ENCODE data around the gene ADAMTS6.
A peak's percentile ranks its signal among the peaks of the same experiment; 100 is the strongest.

Gene ADAMTS6

DNA sequence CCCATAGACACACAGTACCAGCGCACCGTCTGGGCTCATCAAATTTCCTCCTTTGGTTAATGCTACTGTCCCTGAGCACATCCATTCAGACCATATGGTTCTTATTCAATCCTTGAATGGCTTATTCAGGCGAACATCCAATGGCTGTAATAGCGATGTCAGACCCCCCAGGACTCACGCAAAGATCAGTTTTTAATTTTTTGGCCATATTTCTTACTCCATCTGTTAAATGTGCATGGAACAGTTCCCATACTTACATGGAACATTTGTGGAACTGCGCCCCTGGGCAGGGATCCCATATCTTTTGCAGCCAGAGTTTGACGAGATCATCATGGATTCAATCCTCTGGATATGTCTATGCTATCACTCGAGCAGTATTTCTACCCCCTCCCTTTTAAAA, 213.2 kb downstream of the ADAMTS6 start:
- Histone ChIP-seq H3K27me3 (replicated peaks) (no peaks in the 10 kb centered on the region), H3K36me3 (replicated peaks) (peaks cover 4% of the 10 kb centered on the region), H3K4me3 (ENCODE audit: low read depth, low read length) (no peak overlapping the region), H3K27ac (no peak overlapping the region)
- in situ Hi-C loops (cut with HindIII; ENCODE audit: low pct_ligation_motif_present, low sequenced_read_pairs): no loop called here
- TF ChIP-seq, protein P1, sequence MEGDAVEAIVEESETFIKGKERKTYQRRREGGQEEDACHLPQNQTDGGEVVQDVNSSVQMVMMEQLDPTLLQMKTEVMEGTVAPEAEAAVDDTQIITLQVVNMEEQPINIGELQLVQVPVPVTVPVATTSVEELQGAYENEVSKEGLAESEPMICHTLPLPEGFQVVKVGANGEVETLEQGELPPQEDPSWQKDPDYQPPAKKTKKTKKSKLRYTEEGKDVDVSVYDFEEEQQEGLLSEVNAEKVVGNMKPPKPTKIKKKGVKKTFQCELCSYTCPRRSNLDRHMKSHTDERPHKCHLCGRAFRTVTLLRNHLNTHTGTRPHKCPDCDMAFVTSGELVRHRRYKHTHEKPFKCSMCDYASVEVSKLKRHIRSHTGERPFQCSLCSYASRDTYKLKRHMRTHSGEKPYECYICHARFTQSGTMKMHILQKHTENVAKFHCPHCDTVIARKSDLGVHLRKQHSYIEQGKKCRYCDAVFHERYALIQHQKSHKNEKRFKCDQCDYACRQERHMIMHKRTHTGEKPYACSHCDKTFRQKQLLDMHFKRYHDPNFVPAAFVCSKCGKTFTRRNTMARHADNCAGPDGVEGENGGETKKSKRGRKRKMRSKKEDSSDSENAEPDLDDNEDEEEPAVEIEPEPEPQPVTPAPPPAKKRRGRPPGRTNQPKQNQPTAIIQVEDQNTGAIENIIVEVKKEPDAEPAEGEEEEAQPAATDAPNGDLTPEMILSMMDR (IDR thresholded peaks at IDR 0.05; ENCODE audit: low read depth, low read length, missing control alignments): no peak
- no peak for DNase-seq

DNA sequence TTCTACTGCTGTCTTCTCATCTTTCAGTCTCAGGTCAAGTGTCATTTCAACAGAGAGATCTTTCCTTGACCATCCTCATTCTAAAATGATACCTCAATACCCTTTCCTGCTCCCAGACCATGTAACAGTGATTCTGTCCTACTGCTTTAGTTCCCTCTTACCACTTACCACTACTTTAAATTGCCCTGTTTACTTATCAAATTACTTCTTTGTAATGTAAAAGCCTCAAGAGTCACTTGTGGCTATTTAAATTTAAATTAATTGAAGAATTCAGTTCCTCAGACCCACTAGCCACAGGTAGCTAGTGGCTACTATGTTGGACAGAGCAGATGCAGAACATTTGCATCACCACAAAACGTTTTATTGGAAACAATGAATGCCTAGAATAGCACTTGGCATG, 217.3 kb downstream of the ADAMTS6 start:
- DNase-seq: no peak
- Histone ChIP-seq H3K36me3 (replicated peaks) (peaks cover 2% of the 10 kb centered on the region), H3K4me3 (ENCODE audit: low read depth, low read length) (no peak overlapping the region), H3K27me3 (replicated peaks) (no peaks in the 10 kb centered on the region), H3K27ac (no peak overlapping the region)
- TF ChIP-seq, protein P1 (IDR thresholded peaks at IDR 0.05; ENCODE audit: low read depth, low read length, missing control alignments): no peak
- in situ Hi-C loops (cut with HindIII; ENCODE audit: low pct_ligation_motif_present, low sequenced_read_pairs): no loop called here

DNA sequence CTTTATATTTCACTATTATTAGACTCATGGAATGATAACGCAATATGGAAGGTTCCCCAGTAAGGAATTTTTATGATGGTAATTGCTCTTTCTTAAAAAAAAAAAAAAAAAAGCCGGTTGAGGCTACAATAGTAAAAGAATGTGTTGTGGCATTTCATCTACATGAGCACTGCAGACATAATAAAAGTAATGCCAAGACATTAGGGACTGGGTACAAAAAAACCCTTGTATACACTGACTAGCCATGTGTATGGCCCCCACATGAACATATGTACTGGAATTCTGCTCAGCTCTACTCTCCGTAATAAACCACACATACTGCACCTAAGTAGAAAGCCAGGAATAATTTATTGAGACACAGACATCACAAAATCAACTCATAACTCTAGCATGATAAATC, 218.4 kb downstream of the ADAMTS6 start:
- DNase-seq: no peak
- no peak overlapping the region for H3K27ac ChIP-seq
- in situ Hi-C loops (cut with HindIII; ENCODE audit: low pct_ligation_motif_present, low sequenced_read_pairs): no loop called here
- no peaks in the 10 kb centered on the region for H3K36me3 ChIP-seq (replicated peaks)
- no peaks in the 10 kb centered on the region for H3K27me3 ChIP-seq (replicated peaks)
- TF ChIP-seq, protein P1 (IDR thresholded peaks at IDR 0.05; ENCODE audit: low read depth, low read length, missing control alignments): no peak
- no peak overlapping the region for H3K4me3 ChIP-seq (ENCODE audit: low read depth, low read length)

DNA sequence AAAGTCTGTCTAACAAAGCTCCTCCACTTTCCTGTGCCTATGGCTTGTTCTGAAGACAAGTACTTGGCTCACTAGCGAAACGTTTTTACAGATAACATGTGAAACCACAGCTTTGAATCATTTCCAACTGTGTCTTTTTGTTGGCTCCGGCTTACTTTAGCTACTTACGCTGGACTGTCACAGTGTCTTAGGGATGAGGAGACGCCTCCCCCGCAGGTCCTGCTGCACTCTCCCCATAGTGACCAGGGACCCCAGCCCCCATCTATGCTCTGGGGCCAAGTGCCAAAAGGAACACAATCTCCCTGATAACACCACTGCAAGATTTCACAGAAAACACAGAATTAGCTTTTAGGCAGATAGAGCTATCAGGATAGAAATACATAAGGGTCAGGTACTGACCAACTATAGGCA, 219.1 kb downstream of the ADAMTS6 start:
- DNase-seq: peak; percentile 90
- H3K27ac ChIP-seq: peak overlapping the region; percentile 41

DNA sequence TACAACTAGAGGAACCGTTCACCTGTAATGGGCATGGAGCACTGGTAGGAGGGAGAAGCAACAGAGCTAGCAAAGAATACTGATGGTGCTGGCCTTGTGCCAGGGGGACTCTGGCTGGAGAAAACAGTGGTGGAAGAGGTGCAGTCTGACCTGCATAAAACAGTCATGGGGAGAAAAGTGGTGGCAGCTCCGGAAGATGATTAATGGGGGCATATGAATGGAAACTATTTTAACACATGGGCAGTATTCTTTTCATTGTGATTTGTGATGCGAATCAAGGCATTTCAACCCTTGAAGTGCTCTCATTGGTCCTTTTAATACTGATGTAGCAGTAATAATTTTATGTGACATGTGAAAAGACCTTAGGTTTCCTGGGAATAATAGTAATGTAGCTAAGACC, 219.6 kb downstream of the ADAMTS6 start:
- H3K27me3 ChIP-seq (replicated peaks): no peaks in the 10 kb centered on the region
- TF ChIP-seq, protein P1 (IDR thresholded peaks at IDR 0.05; ENCODE audit: low read depth, low read length, missing control alignments): no peak
- H3K36me3 ChIP-seq (replicated peaks): no peaks in the 10 kb centered on the region
- no peak overlapping the region for H3K4me3 ChIP-seq (ENCODE audit: low read depth, low read length)
- DNase-seq: peak; percentile 15
- H3K27ac ChIP-seq: peak overlapping the region; percentile 41
- in situ Hi-C loops (cut with HindIII; ENCODE audit: low pct_ligation_motif_present, low sequenced_read_pairs): no loop called here

More for the DNA sequence above, 219.1 kb downstream of the ADAMTS6 start:
- Histone ChIP-seq H3K27me3 (replicated peaks) (no peaks in the 10 kb centered on the region), H3K36me3 (replicated peaks) (no peaks in the 10 kb centered on the region), H3K4me3 (ENCODE audit: low read depth, low read length) (no peak overlapping the region)
- TF ChIP-seq, protein P1 (IDR thresholded peaks at IDR 0.05; ENCODE audit: low read depth, low read length, missing control alignments): no peak
- in situ Hi-C loops (cut with HindIII; ENCODE audit: low pct_ligation_motif_present, low sequenced_read_pairs): no loop called here

DNA sequence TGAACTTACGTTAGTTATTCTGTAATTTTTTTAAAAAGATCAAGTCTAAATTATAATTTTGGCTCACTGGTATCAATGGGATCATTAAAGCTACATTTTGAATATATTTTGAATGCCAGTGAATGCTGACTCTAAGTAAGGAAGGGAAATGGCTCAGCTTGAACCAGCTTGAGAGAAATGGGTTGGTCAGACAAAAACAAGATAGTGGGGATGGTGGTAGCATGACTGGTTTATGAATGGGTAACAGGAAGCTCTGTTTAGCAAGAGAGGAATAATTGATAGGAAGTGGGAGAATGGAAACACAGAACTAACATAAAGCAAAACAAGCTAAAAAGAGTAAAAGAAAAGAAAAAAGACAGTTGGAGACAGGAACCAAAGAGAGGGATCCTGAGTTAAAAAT, 220.2 kb downstream of the ADAMTS6 start:
- Histone ChIP-seq H3K4me3 (ENCODE audit: low read depth, low read length) (no peak overlapping the region), H3K36me3 (replicated peaks) (no peaks in the 10 kb centered on the region), H3K27ac (no peak overlapping the region), H3K27me3 (replicated peaks) (no peaks in the 10 kb centered on the region)
- in situ Hi-C loops (cut with HindIII; ENCODE audit: low pct_ligation_motif_present, low sequenced_read_pairs): no loop called here
- no peak for DNase-seq
- TF ChIP-seq, protein P1 (IDR thresholded peaks at IDR 0.05; ENCODE audit: low read depth, low read length, missing control alignments): no peak

Measured in brain microvascular endothelial cell (primary cell).